Aorta (tissue), 5 donors: ENCODE data around the gene APEX2. TPM values are rescaled to one million over a fixed set of nuclear protein-coding genes. Genes with fewer than 3 reads are reported as not detected.

Experiments used
- ATAC-seq: fragments of 200-7000 bp; cut with Tn5 transposase; one replicate; pipeline ENCODE4 v1.9.1; 2022; ENCODE audit warnings: moderate library complexity; ENCODE audit not compliant: low FRiP score
- DNase-seq, 2 donors: peaks; one replicate each; pipeline ENCODE4 v3.0.0-alpha.2; 2020
- H3K27ac ChIP-seq, 2 donors: one replicate each; pipeline ENCODE4 v1.5.1; 2013; ENCODE audit warnings: low read length in 2 of 2, mild to moderate bottlenecking in 2 of 2, moderate library complexity in 2 of 2, control low read depth in 1 of 2, inconsistent platforms in 1 of 2, low read depth in 1 of 2
- H3K27me3 ChIP-seq, 2 donors: one replicate each; pipeline ENCODE4 v1.6.1; 2013; ENCODE audit warnings: control low read depth in 1 of 2, low read length in 1 of 2, mild to moderate bottlenecking in 1 of 2, moderate library complexity in 1 of 2; ENCODE audit not compliant: insufficient read depth in 2 of 2, control insufficient read depth in 1 of 2
- H3K36me3 ChIP-seq, 2 donors: one replicate each; pipeline ENCODE4 v1.6.1; 2013; ENCODE audit warnings: control low read depth in 1 of 2, low read length in 1 of 2, mild to moderate bottlenecking in 1 of 2; ENCODE audit not compliant: insufficient read depth in 2 of 2, control insufficient read depth in 1 of 2
- H3K4me1 ChIP-seq, 2 donors: one replicate each; pipeline ENCODE4 v1.6.1; 2013; ENCODE audit warnings: low read length in 2 of 2, control low read depth in 1 of 2, mild to moderate bottlenecking in 1 of 2, moderate library complexity in 1 of 2; ENCODE audit not compliant: insufficient read depth in 2 of 2, control insufficient read depth in 1 of 2
- H3K4me3 ChIP-seq, 2 donors: one replicate each; pipeline ENCODE4 v1.5.1; 2013; ENCODE audit warnings: low read length in 2 of 2, control low read depth in 1 of 2, mild to moderate bottlenecking in 1 of 2
- H3K9me3 ChIP-seq: one replicate; pipeline ENCODE4 v1.6.1; 2013; ENCODE audit warnings: mild to moderate bottlenecking, low read length; ENCODE audit not compliant: control insufficient read depth
- WGBS, 2 donors: extraction: QIAGEN DNeasy Blood & Tissue Kit; methylation state at CpG; one replicate each; pipeline ENCODE4 v1.1.7; 2013; 5-methylcytosine and 5-hydroxymethylcytosine counted together
- intact Hi-C, 2 donors: fragments of 100-400 bp; cut with DNase I; formaldehyde crosslinking; loops; one replicate each; pipeline versions ENCODE4 v1.14.2 to v1.15.0; 2022
- long read RNA-seq, 2 donors: library from polyadenylated mRNA; unstranded; transcript quantifications; one replicate each; pipeline ENCODE4 v2.0.0, GENCODE V29; 2020 to 2021
- polyA plus RNA-seq, 2 donors: library from polyadenylated mRNA; stranded (reverse); fragments of 200-250 nt; gene quantifications; one replicate each; pipeline ENCODE4 v1.2.3, GENCODE V29; 2013
- total RNA-seq, 2 donors: library from RNA; stranded (reverse); fragmentation: NEBNext Ultra II Directional; extraction: Animal tissue kit (Norgen Biotek cat#: 25700); gene quantifications; one replicate each; pipeline ENCODE4 v1.2.1, GENCODE V29; 2021
- donor health status: healthy with polysubstance abuse.
- donor health status: Bipolar disorder and iron deficiency.
- donor health status: DM: no; HTN: no; CAD: no.
- donor health status: DM: no; HTN: no; CAD: no.
- donor health status: DM: yes; HTN: yes; CAD: no.

Gene APEX2
- 10 to 100 TPM in 1 of 2 donors, 1 to 10 TPM in 1; 9.9 to 10.1 TPM for total RNA-seq
- polyA plus RNA-seq = 1 to 10 TPM; 6.0 to 6.6 TPM
- long read RNA-seq, donor 1, transcript APEX2-201 (6 exons, 3,245 nt) = major isoform, 24 of 31 reads
- long read RNA-seq, donor 1, partial matches to known transcripts = 5 of 31 reads
- long read RNA-seq, donor 1, other reads (novel, unspliced or antisense) = 0 of 31 reads
- long read RNA-seq, donor 2, partial matches to known transcripts = 0 of 4 reads
- long read RNA-seq, donor 2, other reads (novel, unspliced or antisense) = 1 of 4 reads

- intact Hi-C loops = loop anchor here (5.0 to 10.0 kb wide), 2 partner anchors 165 to 363 kb away; no protein-coding TSS in a partner anchor
- DNase-seq (peak; percentile 96), ATAC-seq (peak; percentile 95)
- H3K27me3 ChIP-seq = no peaks in the 10 kb centered on the region
- no peaks in the 10 kb centered on the region for H3K4me1 ChIP-seq
- WGBS, 2 donors = 0 to 29% methylated on average over 55 of the region's 55 CpGs
- no peaks in the 10 kb centered on the region for H3K36me3 ChIP-seq
- peak within 1 kb of the TSS; percentile 27 to 53 for H3K4me3 ChIP-seq
- peak within 1 kb of the TSS in 1 of 2 donors; percentile 56 for H3K27ac ChIP-seq
- no peaks in the 10 kb centered on the region for H3K9me3 ChIP-seq
Observed at GRCh38 chrX:54999717-55000598, at the start of gene APEX2. TSS of gene APEX2 (plus strand) at chrX:55000363. CDS start at chrX:55000423, 60 bp downstream.

- intact Hi-C loops = no loop called here
- Histone ChIP-seq H3K36me3 (no peaks in the 10 kb centered on the region), H3K4me3 (no peak overlapping the region), H3K27ac (no peak overlapping the region), H3K9me3 (no peaks in the 10 kb centered on the region), H3K4me1 (no peaks in the 10 kb centered on the region), H3K27me3 (no peaks in the 10 kb centered on the region)
- DNase-seq (no peak), ATAC-seq (no peak)
- WGBS, 2 donors = 74 to 82% methylated on average over 8 of the region's 8 CpGs
Observed at GRCh38 chrX:54950730-54951375, 49.3 kb upstream of the APEX2 start.

- no peak for ATAC-seq
- Histone ChIP-seq H3K27ac (no peak overlapping the region), H3K27me3 (no peaks in the 10 kb centered on the region), H3K4me3 (no peak overlapping the region), H3K36me3 (no peaks in the 10 kb centered on the region), H3K4me1 (no peaks in the 10 kb centered on the region), H3K9me3 (no peaks in the 10 kb centered on the region)
- no peak for DNase-seq
- WGBS, 2 donors = 76 to 96% methylated on average over 1 of the region's 1 CpG
- intact Hi-C loops = no loop called here
Observed at GRCh38 chrX:54961750-54962149, 38.4 kb upstream of the APEX2 start.

GRCh38 chrX:54964766-54965497 is 35.2 kb upstream of the APEX2 start:
- 67 to 76% methylated on average over 4 of the region's 4 CpGs for WGBS, 2 donors
- ATAC-seq (no peak), DNase-seq (no peak)
- Histone ChIP-seq H3K27ac (no peak overlapping the region), H3K36me3 (no peaks in the 10 kb centered on the region), H3K9me3 (no peaks in the 10 kb centered on the region), H3K27me3 (no peaks in the 10 kb centered on the region), H3K4me1 (no peaks in the 10 kb centered on the region), H3K4me3 (no peak overlapping the region)
- intact Hi-C loops = no loop called here

- DNase-seq (no peak), ATAC-seq (no peak)
- Histone ChIP-seq H3K4me3 (no peak overlapping the region), H3K27ac (no peak overlapping the region), H3K4me1 (no peaks in the 10 kb centered on the region), H3K27me3 (no peaks in the 10 kb centered on the region), H3K36me3 (no peaks in the 10 kb centered on the region), H3K9me3 (no peaks in the 10 kb centered on the region)
- 48 to 68% methylated on average over 4 of the region's 4 CpGs for WGBS, 2 donors
- intact Hi-C loops = no loop called here
Observed at GRCh38 chrX:54977387-54977786, 22.8 kb upstream of the APEX2 start.

GRCh38 chrX:54978448-54978847 is 21.7 kb upstream of the APEX2 start:
- H3K9me3 ChIP-seq = no peaks in the 10 kb centered on the region
- H3K4me1 ChIP-seq = no peaks in the 10 kb centered on the region
- H3K4me3 ChIP-seq = no peak overlapping the region
- DNase-seq = no peak
- ATAC-seq = no peak
- H3K27me3 ChIP-seq = no peaks in the 10 kb centered on the region
- intact Hi-C loops = no loop called here
- H3K27ac ChIP-seq = no peak overlapping the region
- H3K36me3 ChIP-seq = no peaks in the 10 kb centered on the region

GRCh38 chrX:54979432-54979831 is 20.7 kb upstream of the APEX2 start:
- Histone ChIP-seq H3K27ac (no peak overlapping the region), H3K36me3 (no peaks in the 10 kb centered on the region), H3K4me1 (no peaks in the 10 kb centered on the region), H3K4me3 (no peak overlapping the region), H3K27me3 (no peaks in the 10 kb centered on the region), H3K9me3 (no peaks in the 10 kb centered on the region)
- ATAC-seq (no peak), DNase-seq (no peak)
- intact Hi-C loops = no loop called here

- H3K27ac ChIP-seq = no peak overlapping the region
- H3K4me1 ChIP-seq = no peaks in the 10 kb centered on the region
- 64 to 75% methylated on average over 6 of the region's 6 CpGs for WGBS, 2 donors
- ATAC-seq = no peak
- no peak overlapping the region for H3K4me3 ChIP-seq
- H3K9me3 ChIP-seq = no peaks in the 10 kb centered on the region
- H3K27me3 ChIP-seq = no peaks in the 10 kb centered on the region
- H3K36me3 ChIP-seq = no peaks in the 10 kb centered on the region
- intact Hi-C loops = no loop called here
- no peak for DNase-seq
Observed at GRCh38 chrX:54980334-54980733, 19.8 kb upstream of the APEX2 start.
